Ascending aorta (tissue), 2 donors: Measurements from ENCODE around the gene CIDEB. TPM values are rescaled to one million over a fixed set of nuclear protein-coding genes. Genes with fewer than 3 reads are reported as not detected.

ENCODE experiments used
- DNase-seq, 2 donors: peaks; one replicate each; pipeline ENCODE4 v3.0.0-alpha.2; 2019; ENCODE audit warnings: low spot score in 2 of 2
- H3K27ac ChIP-seq, 2 donors: fragments of 200-600 bp; sonication (generic); one replicate each; pipeline ENCODE4 v1.5.1; 2016 to 2017; ENCODE audit warnings: mild to moderate bottlenecking in 1 of 2
- H3K27me3 ChIP-seq: fragments of 200-600 bp; sonication (generic); one replicate; pipeline ENCODE4 v1.5.1; 2017
- H3K36me3 ChIP-seq, 2 donors: fragments of 200-600 bp; sonication (generic); one replicate each; pipeline ENCODE4 v1.5.1; 2016
- H3K4me1 ChIP-seq, 2 donors: fragments of 200-600 bp; sonication (generic); one replicate each; pipeline ENCODE4 v1.5.1; 2016 to 2017; ENCODE audit warnings: mild to moderate bottlenecking in 1 of 2
- H3K4me3 ChIP-seq, 2 donors: fragments of 200-600 bp; sonication (generic); one replicate each; pipeline ENCODE4 v1.5.1; 2016 to 2017; ENCODE audit warnings: mild to moderate bottlenecking in 1 of 2
- H3K9me3 ChIP-seq, 2 donors: fragments of 200-600 bp; sonication (generic); one replicate each; pipeline ENCODE4 v1.5.1; 2016
- CTCF ChIP-seq, 3 experiments: fragments of 200-600 bp in 2 of 3; fragments of 450-650 bp in 1 of 3; sonication (generic) in 2 of 3; IDR thresholded peaks; one replicate each; pipeline ENCODE4 v1.5.1; 2016 to 2019; ENCODE audit warnings: antibody characterized with exemption in 3 of 3, mild to moderate bottlenecking in 1 of 3, moderate library complexity in 1 of 3
- intact Hi-C: fragments of 100-400 bp; cut with DNase I; formaldehyde crosslinking; loops from one replicate; pipeline ENCODE4 v1.15.1; 2023
- total RNA-seq: library from RNA; depleted of rRNA; stranded (reverse); fragments of >200 nt; gene quantifications from one replicate; pipeline ENCODE4 v1.1.0, GENCODE V29; 2016

Gene CIDEB
- total RNA-seq, 1 donor from 2014 or later = 72.8 TPM

DNA sequence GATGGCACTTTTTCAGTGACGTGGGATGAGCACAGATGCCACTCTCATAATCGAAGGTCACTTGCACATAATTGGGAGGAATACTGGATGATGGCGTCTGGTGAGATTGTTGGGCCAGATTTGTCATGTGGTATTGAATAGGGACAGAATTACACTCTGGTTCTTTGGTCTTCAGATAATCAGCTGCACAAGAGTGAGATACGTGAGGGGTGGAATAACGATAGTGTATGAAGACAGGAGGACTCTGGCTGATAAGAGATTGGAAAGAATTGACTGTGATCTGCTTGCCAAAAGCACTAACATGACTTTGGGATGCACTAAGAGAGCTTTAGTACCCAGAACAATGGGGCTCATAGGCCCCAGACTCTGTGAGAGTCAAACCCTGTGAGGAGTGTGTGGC is 29.4 kb downstream of the CIDEB start:
- Histone ChIP-seq H3K27me3 (no peaks in the 10 kb centered on the region), H3K9me3 (no peaks in the 10 kb centered on the region), H3K4me1 (no peaks in the 10 kb centered on the region), H3K27ac (no peak overlapping the region), H3K36me3 (no peaks in the 10 kb centered on the region), H3K4me3 (no peak overlapping the region)
- DNase-seq = no peak
- intact Hi-C loops = no loop called here
- TF ChIP-seq CTCF (IDR thresholded peaks at IDR 0.05) = no peak

- no peak for TF ChIP-seq CTCF (IDR thresholded peaks at IDR 0.05)
- no peak for DNase-seq
- no peaks in the 10 kb centered on the region for H3K36me3 ChIP-seq
- no peaks in the 10 kb centered on the region for H3K4me1 ChIP-seq
- intact Hi-C loops = no loop called here
- no peak overlapping the region for H3K27ac ChIP-seq
- no peaks in the 10 kb centered on the region for H3K9me3 ChIP-seq
- no peak overlapping the region for H3K4me3 ChIP-seq
- no peaks in the 10 kb centered on the region for H3K27me3 ChIP-seq
Observed at GRCh38 chr14:24277606-24278321, 30.0 kb downstream of the CIDEB start.

DNA sequence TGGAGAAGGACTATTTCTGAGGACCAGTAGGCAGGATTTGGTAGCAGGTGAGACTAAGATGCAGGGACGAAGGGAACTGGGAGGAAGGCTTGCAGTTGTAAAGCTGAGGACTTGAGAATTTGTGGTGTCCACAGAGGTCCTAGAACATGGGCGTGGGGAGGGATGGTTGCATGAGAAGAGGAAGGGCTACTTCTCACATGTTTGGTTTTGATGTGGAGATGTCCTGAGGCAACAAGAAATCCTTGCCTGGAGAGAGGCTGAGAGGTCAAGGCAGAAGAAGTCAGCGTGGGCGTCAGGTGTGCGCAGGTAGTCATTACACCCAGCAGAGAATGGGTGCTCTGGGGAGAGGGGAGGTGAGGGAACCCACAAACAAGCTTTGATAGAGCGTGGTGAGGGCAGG is 30.7 kb downstream of the CIDEB start:
- intact Hi-C loops = no loop called here
- no peaks in the 10 kb centered on the region for H3K9me3 ChIP-seq
- no peak for TF ChIP-seq CTCF (IDR thresholded peaks at IDR 0.05)
- H3K4me1 ChIP-seq = peaks cover 0 to under 1% of the 10 kb centered on the region in 2 donors
- no peak for DNase-seq
- H3K36me3 ChIP-seq = no peaks in the 10 kb centered on the region
- no peaks in the 10 kb centered on the region for H3K27me3 ChIP-seq
- H3K27ac ChIP-seq = no peak overlapping the region
- H3K4me3 ChIP-seq = no peak overlapping the region

- TF ChIP-seq CTCF (IDR thresholded peaks at IDR 0.05) = no peak
- Histone ChIP-seq H3K9me3 (no peaks in the 10 kb centered on the region), H3K4me1 (peaks cover 0 to 8% of the 10 kb centered on the region in 2 donors), H3K27ac (no peak overlapping the region), H3K27me3 (no peaks in the 10 kb centered on the region), H3K4me3 (no peak overlapping the region), H3K36me3 (peaks cover 0 to 6% of the 10 kb centered on the region in 2 donors)
- intact Hi-C loops = loop anchor here (5.0 kb wide), 1 partner anchor 42 kb away; the partner anchor contains the start of genes GMPR2 and NEDD8
- no peak for DNase-seq
Observed at GRCh38 chr14:24274101-24274543, 33.7 kb downstream of the CIDEB start.

GRCh38 chr14:24273422-24273998 is 34.3 kb downstream of the CIDEB start:
- Histone ChIP-seq H3K9me3 (no peaks in the 10 kb centered on the region), H3K27ac (no peak overlapping the region), H3K27me3 (no peaks in the 10 kb centered on the region), H3K4me3 (no peak overlapping the region), H3K36me3 (peaks cover 0 to 12% of the 10 kb centered on the region in 2 donors), H3K4me1 (peaks cover 0 to 8% of the 10 kb centered on the region in 2 donors)
- intact Hi-C loops = loop anchor here (5.0 kb wide), 1 partner anchor 41 kb away; the partner anchor contains the start of genes GMPR2 and NEDD8
- no peak for TF ChIP-seq CTCF (IDR thresholded peaks at IDR 0.05)
- DNase-seq = no peak
